IMR-90 (cell line): ENCODE measurements around the gene TMEM107. TPM values are rescaled to one million over a fixed set of nuclear protein-coding genes. Genes with fewer than 3 reads are reported as not detected.

ENCODE experiments used
- ATAC-seq: fragments of 200-7000 bp; cut with Tn5 transposase; 2 replicates; pipeline ENCODE4 v1.9.1; 2020; ENCODE audit warnings: low read depth, mild to moderate bottlenecking, moderate library complexity
- BruUV-seq: library from RNA; stranded (reverse); fragments of 400-500 nt; replicated peaks from 2 replicates; lab custom pipeline; 2021; lab: Mats Ljungman, UMichigan
- CTCF ChIA-PET: fragments of 300-600 bp; formaldehyde crosslinking; extraction: SDS; loops from one replicate; lab custom pipeline; 2021; ENCODE audit warnings: antibody characterized with exemption; lab: Yijun Ruan, JAX
- POLR2A ChIA-PET: fragments of 300-600 bp; sonication (Branson Sonifier 250); formaldehyde crosslinking; loops from one replicate; lab custom pipeline; 2022; ENCODE audit warnings: antibody characterized with exemption; ENCODE audit not compliant: unreplicated experiment; lab: Charles Lee
- DNase-seq: peaks from one replicate; pipeline ENCODE4 v3.0.0; 2013
- H2AFZ ChIP-seq: replicated peaks from 2 replicates; pipeline ENCODE3; 2013; ENCODE audit warnings: low read length, mild to moderate bottlenecking; ENCODE audit not compliant: poor library complexity
- H2AK5ac ChIP-seq: 2 replicates; pipeline ENCODE4 v1.6.1; 2013; ENCODE audit warnings: low read depth, low read length, inconsistent platforms
- H2AK9ac ChIP-seq: replicated peaks from 2 replicates; pipeline ENCODE3; 2013; ENCODE audit warnings: mild to moderate bottlenecking, low read depth, low read length, moderate library complexity; ENCODE audit not compliant: poor library complexity
- H2BK120ac ChIP-seq: 2 replicates; pipeline ENCODE4 v1.6.1; 2013; ENCODE audit warnings: low read depth, low read length, inconsistent platforms
- H2BK15ac ChIP-seq: 3 replicates; pipeline ENCODE4 v1.6.1; 2013; ENCODE audit warnings: low read depth, low read length, inconsistent platforms
- H2BK20ac ChIP-seq: 2 replicates; pipeline ENCODE4 v1.6.1; 2013; ENCODE audit warnings: low read depth, mild to moderate bottlenecking, inconsistent platforms, low read length, moderate library complexity
- H2BK5ac ChIP-seq: 2 replicates; pipeline ENCODE4 v1.6.1; 2013; ENCODE audit warnings: mild to moderate bottlenecking, low read depth, low read length, inconsistent platforms; ENCODE audit not compliant: poor library complexity, severe bottlenecking
- H3K14ac ChIP-seq: replicated peaks from 2 replicates; pipeline ENCODE4 v1.6.1; 2013; ENCODE audit warnings: low read depth, low read length, inconsistent platforms
- H3K18ac ChIP-seq: 2 replicates; pipeline ENCODE4 v1.6.1; 2013; ENCODE audit warnings: low read depth, low read length, control low read depth
- H3K23ac ChIP-seq: 2 replicates; pipeline ENCODE4 v1.6.1; 2013; ENCODE audit warnings: low read depth, low read length, inconsistent platforms
- H3K27ac ChIP-seq: 2 replicates; pipeline ENCODE4 v1.5.1; 2013; ENCODE audit warnings: mild to moderate bottlenecking, control low read depth, low read length; ENCODE audit not compliant: insufficient read depth
- H3K27me3 ChIP-seq: 2 replicates; pipeline ENCODE4 v1.6.1; 2013; ENCODE audit warnings: low read length; ENCODE audit not compliant: control insufficient read depth, insufficient read depth
- H3K36me3 ChIP-seq: 2 replicates; pipeline ENCODE4 v1.6.1; 2013; ENCODE audit warnings: low read length, mixed read lengths; ENCODE audit not compliant: control insufficient read depth, insufficient read depth
- H3K4ac ChIP-seq: 2 replicates; pipeline ENCODE4 v1.6.1; 2013; ENCODE audit warnings: low read depth, low read length, inconsistent platforms
- H3K4me1 ChIP-seq: 2 replicates; pipeline ENCODE4 v1.6.1; 2013; ENCODE audit warnings: low read length, mixed read lengths; ENCODE audit not compliant: control insufficient read depth, insufficient read depth
- H3K4me2 ChIP-seq: 2 replicates; pipeline ENCODE4 v1.6.1; 2013; ENCODE audit warnings: low read depth, mild to moderate bottlenecking, control low read depth, low read length, moderate library complexity
- H3K4me3 ChIP-seq: 2 replicates; pipeline ENCODE4 v1.5.1; 2013; ENCODE audit warnings: low read depth, mild to moderate bottlenecking, control low read depth, low read length, moderate library complexity; ENCODE audit not compliant: insufficient read depth
- H3K56ac ChIP-seq: 2 replicates; pipeline ENCODE4 v1.6.1; 2013; ENCODE audit warnings: low read length, inconsistent platforms; ENCODE audit not compliant: insufficient read depth; ENCODE audit errors: extremely low read depth
- H3K79me1 ChIP-seq, 2 experiments: 2 replicates each; pipeline ENCODE4 v1.6.1; 2013; ENCODE audit warnings: low read length in 2 of 2, inconsistent platforms in 1 of 2, low read depth in 1 of 2
- H3K9ac ChIP-seq: 2 replicates; pipeline ENCODE4 v1.6.1; 2013; ENCODE audit warnings: low read depth, low read length, control low read depth
- H3K9me1 ChIP-seq: 2 replicates; pipeline ENCODE4 v1.6.1; 2013; ENCODE audit warnings: low read length, inconsistent platforms; ENCODE audit not compliant: insufficient read depth
- H3K9me3 ChIP-seq: 2 replicates; pipeline ENCODE4 v1.6.1; 2013; ENCODE audit warnings: low read length; ENCODE audit not compliant: control insufficient read depth, insufficient read depth
- H4K20me1 ChIP-seq: 2 replicates; pipeline ENCODE4 v1.6.1; 2013; ENCODE audit warnings: low read length, inconsistent platforms; ENCODE audit not compliant: insufficient read depth
- H4K5ac ChIP-seq: 2 replicates; pipeline ENCODE4 v1.6.1; 2013; ENCODE audit warnings: mild to moderate bottlenecking, low read depth, low read length, control low read depth
- H4K8ac ChIP-seq, 2 experiments: 2 replicates each; pipeline ENCODE4 v1.6.1; 2013; ENCODE audit warnings: low read depth in 2 of 2, low read length in 2 of 2, control low read depth in 1 of 2, inconsistent platforms in 1 of 2
- H4K91ac ChIP-seq: 2 replicates; pipeline ENCODE4 v1.6.1; 2013; ENCODE audit warnings: low read depth, low read length, inconsistent platforms; ENCODE audit not compliant: insufficient read depth
- CEBPB ChIP-seq: IDR thresholded peaks from 2 replicates; pipeline ENCODE4 v1.6.1; 2012; ENCODE audit warnings: low read depth, low read length, improper control_type of control experiment
- CHD1 ChIP-seq: IDR thresholded peaks from 2 replicates; pipeline ENCODE4 v1.6.1; 2012; ENCODE audit warnings: low read depth, low read length, improper control_type of control experiment
- FOS ChIP-seq: fragments of 150-350 bp; IDR thresholded peaks from 2 replicates; pipeline ENCODE4 v1.6.1; 2016; ENCODE audit warnings: low read depth, low read length
- MAFK ChIP-seq: IDR thresholded peaks from 2 replicates; pipeline ENCODE4 v1.6.1; 2012; ENCODE audit warnings: low read depth, low read length, improper control_type of control experiment
- MAZ ChIP-seq: IDR thresholded peaks from 2 replicates; pipeline ENCODE4 v1.6.1; 2012; ENCODE audit warnings: low read depth, mild to moderate bottlenecking, low read length, improper control_type of control experiment, moderate library complexity, borderline replicate concordance
- MXI1 ChIP-seq: IDR thresholded peaks from 2 replicates; pipeline ENCODE4 v1.6.1; 2012; ENCODE audit warnings: low read depth, mild to moderate bottlenecking, low read length, moderate library complexity, borderline replicate concordance
- NFE2L2 ChIP-seq: fragments of 150-350 bp; IDR thresholded peaks from 2 replicates; pipeline ENCODE4 v1.6.1; 2016; ENCODE audit warnings: low read depth, mild to moderate bottlenecking, low read length
- RAD21 ChIP-seq: IDR thresholded peaks from 2 replicates; pipeline ENCODE4 v1.6.1; 2012; ENCODE audit warnings: low read length, improper control_type of control experiment
- RCOR1 ChIP-seq: IDR thresholded peaks from 2 replicates; pipeline ENCODE4 v1.6.1; 2012; ENCODE audit warnings: mild to moderate bottlenecking, low read length, improper control_type of control experiment; ENCODE audit not compliant: insufficient replicate concordance
- SMC3 ChIP-seq: fragments of 150-350 bp; IDR thresholded peaks from 2 replicates; pipeline ENCODE4 v1.6.1; 2016; ENCODE audit warnings: low read depth, mild to moderate bottlenecking, antibody characterized with exemption, low read length, moderate library complexity
- USF2 ChIP-seq: fragments of 150-350 bp; IDR thresholded peaks from 2 replicates; pipeline ENCODE4 v1.6.1; 2017; ENCODE audit warnings: mild to moderate bottlenecking, antibody characterized with exemption, low read length, low read depth
- WGBS, 2 experiments: methylation state at CpG; one replicate each; pipeline versions ENCODE4 v1.1.5 to v1.1.7; 2013; ENCODE audit warnings: missing lambda C conversion rate in 2 of 2; ENCODE audit not compliant: insufficient read length in 1 of 2; ENCODE audit errors: extremely low coverage in 2 of 2; 5-methylcytosine and 5-hydroxymethylcytosine counted together
- dilution Hi-C: fragments of 300-500 bp; cut with HindIII; formaldehyde crosslinking; loops from one replicate; pipeline ENCODE4 v1.14.3; 2018; ENCODE audit warnings: low sequenced_read_pairs; ENCODE audit not compliant: unreplicated experiment
- in situ Hi-C: fragments of 300-500 bp; cut with MboI; formaldehyde crosslinking; loops from 3 replicates; pipeline ENCODE4 v1.14.3; 2019; ENCODE audit warnings: low sequenced_read_pairs, inconsistent platforms, mixed read lengths
- intact Hi-C: fragments of 100-400 bp; cut with micrococcal nuclease; formaldehyde crosslinking; loops from 2 replicates; pipeline ENCODE4 v1.10.0; 2022
- polyA plus RNA-seq, 3 experiments: library from polyadenylated mRNA; depleted of rRNA; stranded (reverse); fragments of >200 nt; gene quantifications; 2 replicates each; pipeline ENCODE4 v1.2.3, GENCODE V29; 2012; ENCODE audit warnings: low replicate concordance in 1 of 3
- total RNA-seq: library from RNA; depleted of rRNA; stranded (reverse); fragments of >200 nt; gene quantifications from 2 replicates; pipeline ENCODE4 v1.2.3, GENCODE V29; 2012

The TMEM107 gene
- total and polyA plus RNA-seq, 2 of the 4 experiments (the other 2 are of a cell fraction), result 12.9 to 14.3 TPM

DNA sequence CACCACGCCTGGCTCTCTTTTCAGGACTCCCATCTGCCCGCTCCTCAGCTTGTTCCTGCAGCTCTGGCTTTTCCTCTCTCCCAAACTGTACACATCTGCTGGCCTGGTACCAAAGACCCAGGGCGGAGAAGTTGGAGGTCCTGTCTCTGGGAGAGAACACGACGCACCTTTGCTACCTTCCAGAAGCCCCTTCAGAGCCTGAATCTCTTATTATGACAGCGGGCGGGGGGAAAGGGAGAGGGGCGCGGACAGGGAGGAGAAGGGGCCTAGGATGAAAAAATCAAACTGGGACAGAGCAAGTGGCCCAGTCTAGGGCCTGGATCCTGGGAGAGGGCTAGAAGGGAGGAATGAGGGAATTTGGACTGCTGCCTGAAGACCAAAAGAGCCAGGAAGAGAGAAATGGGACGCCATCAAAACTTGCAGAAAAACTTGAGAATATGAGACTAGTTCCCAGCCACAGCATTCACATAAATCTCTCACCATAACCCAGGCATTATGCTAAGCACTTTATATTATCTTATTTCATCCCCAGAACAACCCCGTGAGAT, 21.5 kb downstream of the TMEM107 start:
- Histone ChIP-seq H2AFZ (peak overlapping the region; percentile 73), H3K4ac (no peak overlapping the region), H3K56ac (no peak overlapping the region), H3K9me3 (no peaks in the 10 kb centered on the region), H3K4me2 (peak overlapping the region; percentile 9), H2BK15ac (no peak overlapping the region), H3K18ac (no peak overlapping the region), H3K14ac (no peak overlapping the region), H3K27ac (peak overlapping the region; percentile 36), H2BK5ac (no peak overlapping the region), H2AK5ac (peak overlapping the region; percentile 16; the same call in 1 of the 2 replicates), H3K4me1 (peaks cover 23% of the 10 kb centered on the region), H3K4me3 (no peak overlapping the region), H3K9me1 (peaks cover 22% of the 10 kb centered on the region), H3K23ac (0 out of 2 replicates have a peak overlapping the region, but pooled peaks have one; percentile 19), H4K20me1 (peaks cover 13% of the 10 kb centered on the region), H2BK20ac (no peak overlapping the region), H3K79me1 (peaks cover 3 to 46% of the 10 kb centered on the region in 2 experiments; a peak in 2 of 4 replicates), H2AK9ac (peak overlapping the region; percentile 30), H4K91ac (peak overlapping the region; percentile 19; the same call in 1 of the 2 replicates), H4K8ac (no peak overlapping the region; a peak in 1 of 4 replicates), H4K5ac (no peak overlapping the region), H3K27me3 (no peaks in the 10 kb centered on the region), H3K9ac (no peak overlapping the region), H2BK120ac (no peak overlapping the region), H3K36me3 (peaks cover 10% of the 10 kb centered on the region)
- intact Hi-C loops, result loop anchor here (5.0 kb wide), 1 partner anchor 72 kb away; no protein-coding TSS in a partner anchor
- dilution Hi-C loops, result no loop called here
- ChIA-PET POLR2A (no interaction called here), CTCF (no interaction called here)
- in situ Hi-C loops, result loop anchor here (25.0 kb wide), 1 partner anchor 917 kb away; the partner anchor contains the start of genes DVL2, GABARAP and PHF23
- TF ChIP-seq MXI1 (no peak), RAD21 (no peak), RCOR1 (no peak), MAZ (no peak; the same call in 1 of the 2 replicates), FOS (no peak), CHD1 (no peak; the same call in 1 of the 2 replicates), MAFK (no peak), USF2 (no peak), SMC3 (no peak), CEBPB (no peak), NFE2L2 (no peak)
- no TSS peak for BruUV-seq
- ATAC-seq, result no peak
- 86% methylated on average over 1 of the region's 11 CpGs; no CpG with 5 or more reads in 1 of the 2 experiments for WGBS, 2 experiments
- no peak for DNase-seq
